Measurements from ENCODE around the gene EDEM3.

The EDEM3 gene

DNA sequence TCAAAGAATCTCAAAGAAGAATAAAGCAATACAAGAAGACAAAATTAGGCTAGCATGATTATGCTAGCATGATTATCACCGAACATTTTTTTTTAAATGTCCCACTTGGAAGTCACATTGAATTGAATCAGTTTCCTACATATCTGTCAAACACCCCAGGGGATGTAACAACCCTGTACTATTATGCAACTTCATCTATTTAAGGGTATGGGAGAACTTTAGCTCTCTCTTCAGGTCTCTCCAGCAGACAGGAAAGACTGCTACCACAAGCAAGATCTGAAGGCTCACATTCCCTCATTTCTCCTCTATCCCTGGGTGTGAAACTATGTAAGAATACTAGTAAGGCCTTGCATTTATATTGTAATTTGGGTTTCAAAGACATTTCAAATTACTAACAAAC, 52.8 kb downstream of the EDEM3 start:
- H4K20me1 ChIP-seq (ENCODE audit: insufficient read depth, low read length, poor library complexity, severe bottlenecking) = no peaks in the 10 kb centered on the region
- H3K36me3 ChIP-seq (ENCODE audit: insufficient read depth, low read length) = peaks cover 71% of the 10 kb centered on the region
- H3K27me3 ChIP-seq (ENCODE audit: insufficient read depth, low read length, poor library complexity, severe bottlenecking) = no peaks in the 10 kb centered on the region
- no peaks in the 10 kb centered on the region for H3F3A ChIP-seq (ENCODE audit: low read depth)
- H2AFZ ChIP-seq (ENCODE audit: low read length) = no peak overlapping the region
- no peaks in the 10 kb centered on the region for H3K9me3 ChIP-seq (ENCODE audit: insufficient read depth, low read depth, low read length)
- H3K4me3 ChIP-seq (ENCODE audit: low read length, poor library complexity, severe bottlenecking) = no peak overlapping the region
- no peaks in the 10 kb centered on the region for H3K4me1 ChIP-seq (ENCODE audit: insufficient read depth, low read length, poor library complexity, severe bottlenecking)
- H3K9ac ChIP-seq (ENCODE audit: low read depth, low read length, poor library complexity, severe bottlenecking) = no peak overlapping the region
- H3K79me2 ChIP-seq (ENCODE audit: insufficient read depth, low read length) = no peaks in the 10 kb centered on the region; the same call in 1 of the 2 replicates
- H3K4me2 ChIP-seq (ENCODE audit: low read depth, low read length, poor library complexity, severe bottlenecking) = no peak overlapping the region
- no peaks in the 10 kb centered on the region for H3K9me2 ChIP-seq (replicated peaks; ENCODE audit: low read depth, low read length)
- TF ChIP-seq, protein P1, sequence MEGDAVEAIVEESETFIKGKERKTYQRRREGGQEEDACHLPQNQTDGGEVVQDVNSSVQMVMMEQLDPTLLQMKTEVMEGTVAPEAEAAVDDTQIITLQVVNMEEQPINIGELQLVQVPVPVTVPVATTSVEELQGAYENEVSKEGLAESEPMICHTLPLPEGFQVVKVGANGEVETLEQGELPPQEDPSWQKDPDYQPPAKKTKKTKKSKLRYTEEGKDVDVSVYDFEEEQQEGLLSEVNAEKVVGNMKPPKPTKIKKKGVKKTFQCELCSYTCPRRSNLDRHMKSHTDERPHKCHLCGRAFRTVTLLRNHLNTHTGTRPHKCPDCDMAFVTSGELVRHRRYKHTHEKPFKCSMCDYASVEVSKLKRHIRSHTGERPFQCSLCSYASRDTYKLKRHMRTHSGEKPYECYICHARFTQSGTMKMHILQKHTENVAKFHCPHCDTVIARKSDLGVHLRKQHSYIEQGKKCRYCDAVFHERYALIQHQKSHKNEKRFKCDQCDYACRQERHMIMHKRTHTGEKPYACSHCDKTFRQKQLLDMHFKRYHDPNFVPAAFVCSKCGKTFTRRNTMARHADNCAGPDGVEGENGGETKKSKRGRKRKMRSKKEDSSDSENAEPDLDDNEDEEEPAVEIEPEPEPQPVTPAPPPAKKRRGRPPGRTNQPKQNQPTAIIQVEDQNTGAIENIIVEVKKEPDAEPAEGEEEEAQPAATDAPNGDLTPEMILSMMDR (conservative IDR thresholded peaks at IDR 0.05; ENCODE audit: low read length) = no peak
- TF ChIP-seq EZH2phosphoT487 (IDR thresholded peaks at IDR 0.05; ENCODE audit: borderline replicate concordance) = no peak

DNA sequence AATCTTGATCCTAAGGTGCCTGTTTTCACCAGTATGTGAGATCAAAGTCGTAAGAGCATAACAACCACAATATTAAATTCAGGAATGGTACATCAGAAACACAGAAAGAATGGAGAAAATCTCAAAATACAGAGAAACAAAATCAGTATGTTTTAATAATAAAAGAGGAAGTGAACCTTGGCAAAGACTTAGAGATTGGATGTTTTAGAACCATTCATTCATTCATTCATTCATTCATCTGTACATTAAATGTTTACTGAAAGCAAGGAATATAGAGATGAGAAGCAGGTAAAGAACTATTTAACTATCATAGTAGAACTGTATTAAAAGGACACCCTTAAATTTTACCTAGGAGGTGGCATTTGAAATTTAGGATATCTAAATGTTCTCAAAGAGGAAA, 55.7 kb downstream of the EDEM3 start:
- H3F3A ChIP-seq (ENCODE audit: low read depth) = no peaks in the 10 kb centered on the region
- H3K36me3 ChIP-seq (ENCODE audit: insufficient read depth, low read length) = peaks cover 78% of the 10 kb centered on the region

DNA sequence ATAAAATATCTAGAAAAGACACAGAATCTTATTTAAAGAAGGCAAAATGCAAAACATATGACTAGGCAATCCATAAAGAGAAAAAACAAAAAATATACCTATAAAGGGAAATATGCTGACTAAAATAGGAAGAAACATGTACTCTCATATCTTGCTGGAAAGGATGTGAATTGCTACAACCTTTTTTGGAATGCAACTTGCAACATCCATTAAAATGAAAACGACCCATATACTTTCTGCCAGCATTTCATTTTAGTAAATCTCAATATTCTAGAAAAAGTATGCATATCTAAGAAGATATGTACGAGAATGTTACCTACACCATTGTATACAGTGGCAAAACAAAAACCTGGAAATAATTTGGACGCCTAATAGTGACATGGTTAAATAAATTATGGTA, 56.6 kb downstream of the EDEM3 start:
- no peak overlapping the region for H3K9ac ChIP-seq (ENCODE audit: low read depth, low read length, poor library complexity, severe bottlenecking)
- no peak overlapping the region for H3K4me2 ChIP-seq (ENCODE audit: low read depth, low read length, poor library complexity, severe bottlenecking)
- no peaks in the 10 kb centered on the region for H3F3A ChIP-seq (ENCODE audit: low read depth)
- H4K20me1 ChIP-seq (ENCODE audit: insufficient read depth, low read length, poor library complexity, severe bottlenecking) = no peaks in the 10 kb centered on the region
- H3K9me3 ChIP-seq (ENCODE audit: insufficient read depth, low read depth, low read length) = no peaks in the 10 kb centered on the region
- no peak overlapping the region for H2AFZ ChIP-seq (ENCODE audit: low read length)
- H3K36me3 ChIP-seq (ENCODE audit: insufficient read depth, low read length) = peaks cover 78% of the 10 kb centered on the region
- H3K9me2 ChIP-seq (replicated peaks; ENCODE audit: low read depth, low read length) = no peaks in the 10 kb centered on the region
- no peaks in the 10 kb centered on the region; the same call in 1 of the 2 replicates for H3K79me2 ChIP-seq (ENCODE audit: insufficient read depth, low read length)
- no peak for TF ChIP-seq EZH2phosphoT487 (IDR thresholded peaks at IDR 0.05; ENCODE audit: borderline replicate concordance)
- TF ChIP-seq, protein P1 (conservative IDR thresholded peaks at IDR 0.05; ENCODE audit: low read length) = no peak
- H3K27me3 ChIP-seq (ENCODE audit: insufficient read depth, low read length, poor library complexity, severe bottlenecking) = no peaks in the 10 kb centered on the region
- H3K4me1 ChIP-seq (ENCODE audit: insufficient read depth, low read length, poor library complexity, severe bottlenecking) = no peaks in the 10 kb centered on the region
- H3K4me3 ChIP-seq (ENCODE audit: low read length, poor library complexity, severe bottlenecking) = no peak overlapping the region

More for the DNA sequence above, 55.7 kb downstream of the EDEM3 start:
- no peak overlapping the region for H3K4me3 ChIP-seq (ENCODE audit: low read length, poor library complexity, severe bottlenecking)
- no peaks in the 10 kb centered on the region for H4K20me1 ChIP-seq (ENCODE audit: insufficient read depth, low read length, poor library complexity, severe bottlenecking)
- H3K9me2 ChIP-seq (replicated peaks; ENCODE audit: low read depth, low read length) = no peaks in the 10 kb centered on the region
- TF ChIP-seq, protein P1 (conservative IDR thresholded peaks at IDR 0.05; ENCODE audit: low read length) = no peak
- no peak for TF ChIP-seq EZH2phosphoT487 (IDR thresholded peaks at IDR 0.05; ENCODE audit: borderline replicate concordance)
- no peaks in the 10 kb centered on the region for H3K27me3 ChIP-seq (ENCODE audit: insufficient read depth, low read length, poor library complexity, severe bottlenecking)
- no peaks in the 10 kb centered on the region; the same call in 1 of the 2 replicates for H3K79me2 ChIP-seq (ENCODE audit: insufficient read depth, low read length)
- no peaks in the 10 kb centered on the region for H3K4me1 ChIP-seq (ENCODE audit: insufficient read depth, low read length, poor library complexity, severe bottlenecking)
- no peaks in the 10 kb centered on the region for H3K9me3 ChIP-seq (ENCODE audit: insufficient read depth, low read depth, low read length)
- no peak overlapping the region for H3K9ac ChIP-seq (ENCODE audit: low read depth, low read length, poor library complexity, severe bottlenecking)
- no peak overlapping the region for H2AFZ ChIP-seq (ENCODE audit: low read length)
- H3K4me2 ChIP-seq (ENCODE audit: low read depth, low read length, poor library complexity, severe bottlenecking) = no peak overlapping the region

Measured in Loucy (cell line).